Thyroid gland (tissue), 4 donors: Measurements from ENCODE around the gene ASXL1.

Source experiments
- POLR2A ChIP-seq, 2 donors: fragments of 450-650 bp; IDR thresholded peaks; one replicate each; pipeline ENCODE4 v1.6.1; 2017; ENCODE audit warnings: antibody characterized with exemption in 2 of 2, mild to moderate bottlenecking in 2 of 2, moderate library complexity in 1 of 2
- TF ChIP-seq, protein P1 (sequence below), 6 experiments: fragments of 200-600 bp in 3 of 6; fragments of 450-650 bp in 3 of 6; sonication (generic) in 3 of 6; IDR thresholded peaks; one replicate each; pipeline ENCODE4 v1.5.1; 2016 to 2019; ENCODE audit warnings: antibody characterized with exemption in 6 of 6, mild to moderate bottlenecking in 2 of 6, inconsistent platforms in 1 of 6, moderate library complexity in 1 of 6

DNA sequence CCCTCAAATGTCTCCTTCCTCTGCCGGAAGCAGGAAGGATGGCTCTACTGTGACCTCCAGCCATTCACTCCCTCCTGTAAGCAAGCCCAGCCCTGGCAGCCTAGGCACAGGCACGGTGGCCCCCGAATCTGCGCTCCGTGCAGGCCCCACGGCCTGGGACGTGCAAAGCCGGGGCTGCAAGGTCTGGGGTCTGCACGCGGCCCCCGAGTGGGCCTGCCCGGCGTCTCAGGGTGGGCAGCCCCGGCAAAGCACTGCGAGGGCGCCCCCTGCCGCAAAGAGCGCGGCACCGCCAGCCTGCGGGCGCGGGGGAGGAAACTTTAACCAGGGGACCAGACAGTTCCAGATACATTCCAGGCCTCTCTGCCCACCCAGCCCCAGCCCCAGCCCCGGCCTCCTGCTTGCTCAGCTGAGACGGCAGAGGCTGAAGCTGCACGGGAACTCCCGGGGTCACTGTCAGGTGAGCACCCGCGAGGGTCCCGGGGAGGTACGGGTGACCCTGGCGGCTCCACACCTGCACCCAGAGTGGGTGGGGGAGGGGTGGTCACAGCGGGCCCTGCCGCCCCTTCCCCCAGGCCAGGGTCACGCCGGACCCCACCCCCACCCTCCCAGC is 98.8 kb downstream of the ASXL1 start:
- no peak for TF ChIP-seq POLR2A (IDR thresholded peaks at IDR 0.05)
- TF ChIP-seq, protein P1, sequence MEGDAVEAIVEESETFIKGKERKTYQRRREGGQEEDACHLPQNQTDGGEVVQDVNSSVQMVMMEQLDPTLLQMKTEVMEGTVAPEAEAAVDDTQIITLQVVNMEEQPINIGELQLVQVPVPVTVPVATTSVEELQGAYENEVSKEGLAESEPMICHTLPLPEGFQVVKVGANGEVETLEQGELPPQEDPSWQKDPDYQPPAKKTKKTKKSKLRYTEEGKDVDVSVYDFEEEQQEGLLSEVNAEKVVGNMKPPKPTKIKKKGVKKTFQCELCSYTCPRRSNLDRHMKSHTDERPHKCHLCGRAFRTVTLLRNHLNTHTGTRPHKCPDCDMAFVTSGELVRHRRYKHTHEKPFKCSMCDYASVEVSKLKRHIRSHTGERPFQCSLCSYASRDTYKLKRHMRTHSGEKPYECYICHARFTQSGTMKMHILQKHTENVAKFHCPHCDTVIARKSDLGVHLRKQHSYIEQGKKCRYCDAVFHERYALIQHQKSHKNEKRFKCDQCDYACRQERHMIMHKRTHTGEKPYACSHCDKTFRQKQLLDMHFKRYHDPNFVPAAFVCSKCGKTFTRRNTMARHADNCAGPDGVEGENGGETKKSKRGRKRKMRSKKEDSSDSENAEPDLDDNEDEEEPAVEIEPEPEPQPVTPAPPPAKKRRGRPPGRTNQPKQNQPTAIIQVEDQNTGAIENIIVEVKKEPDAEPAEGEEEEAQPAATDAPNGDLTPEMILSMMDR (IDR thresholded peaks at IDR 0.05) = peak; percentile 47 to 90 (median 69)
